IPS-NIHi11 (cell line): ENCODE data around the gene GPR35.
A peak's percentile ranks its signal among the peaks of the same experiment; 100 is the strongest.
"Not testable (repeated sequence)": the region's sequence is repeated elsewhere in the genome, so short reads cannot be mapped to it uniquely, and the experiment has no call there.

ENCODE experiments used
- DNase-seq: peaks from one replicate; pipeline ENCODE4 v3.0.0; 2012; ENCODE audit warnings: mixed read lengths, low spot score

The GPR35 gene

DNA sequence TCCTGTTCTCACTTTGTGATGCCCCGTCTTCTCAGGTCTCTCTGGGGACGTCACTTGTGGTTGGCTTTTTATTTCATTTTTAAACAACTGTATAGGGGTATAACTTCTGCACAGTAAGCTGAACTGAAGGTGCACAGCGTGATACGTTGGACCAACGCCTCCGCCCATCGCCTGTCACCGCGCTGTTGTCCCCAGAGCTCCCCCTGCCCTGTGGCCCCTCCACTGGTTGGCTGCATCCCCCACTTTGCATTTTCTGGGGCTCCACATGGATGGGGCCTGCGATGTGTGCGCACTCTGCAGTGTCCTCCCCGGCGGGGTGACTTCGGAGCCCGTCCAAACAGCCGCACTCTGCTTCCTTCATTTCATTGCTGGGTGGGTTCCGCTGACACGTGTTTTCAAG lies 14.3 kb downstream of the GPR35 start:
- DNase-seq = no peak

DNA sequence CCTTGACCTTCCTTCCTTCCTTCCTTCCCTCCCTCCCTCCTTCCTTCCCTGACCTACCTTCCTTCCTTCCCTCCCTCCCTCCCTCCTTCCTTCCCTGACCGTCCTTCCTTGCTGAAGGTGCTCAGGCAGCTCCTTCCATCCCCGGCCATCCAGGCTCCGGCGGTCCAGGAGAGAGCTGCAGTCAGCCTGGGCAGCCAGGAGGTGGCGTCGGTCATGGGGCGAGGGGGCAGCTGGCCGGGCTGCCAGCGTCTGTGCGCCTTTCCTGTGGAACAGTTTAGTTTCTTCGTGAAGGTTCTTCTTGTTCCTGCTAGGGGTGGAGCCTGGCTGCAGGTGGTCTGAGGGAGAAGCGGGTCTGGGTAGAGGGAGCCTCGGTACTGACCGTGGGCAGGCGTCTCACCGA lies 15.7 kb downstream of the GPR35 start:
- peak; percentile 98 for DNase-seq

DNA sequence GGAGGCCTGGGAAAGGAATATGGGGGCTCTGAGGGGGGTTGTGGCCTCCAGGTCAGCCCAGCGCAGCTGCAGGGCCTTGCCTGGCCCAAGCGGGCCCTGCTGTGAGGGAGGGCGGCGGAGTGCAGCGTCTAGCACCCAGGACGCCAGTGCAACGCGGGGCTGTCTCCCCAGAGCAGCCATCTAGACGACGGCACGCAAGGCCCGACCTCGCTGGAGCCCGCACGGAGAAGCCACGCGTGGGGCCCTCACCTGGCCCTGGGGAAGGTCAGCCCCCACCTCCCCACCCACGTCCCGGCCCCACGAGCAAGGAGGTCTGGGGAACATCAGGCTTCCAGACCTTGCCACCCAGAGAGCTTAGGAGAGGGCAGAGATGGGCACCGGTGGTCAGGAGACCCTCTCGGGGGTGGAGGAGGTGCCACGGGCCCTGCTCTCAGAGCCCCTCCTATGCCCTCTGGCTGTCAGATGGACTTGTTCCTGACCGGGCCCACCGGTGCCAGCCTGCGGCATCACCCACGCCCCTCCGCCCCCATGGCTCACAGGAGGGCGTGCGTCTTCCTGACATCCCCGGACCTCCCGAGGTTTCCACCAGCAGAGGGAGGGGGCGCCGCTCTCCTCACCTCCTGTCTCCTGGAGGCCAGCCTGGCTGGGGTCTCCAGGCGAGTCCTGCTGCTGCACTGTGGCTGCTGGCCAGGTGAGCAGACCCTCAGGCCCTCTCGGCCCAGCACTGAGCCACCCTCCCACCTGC lies 17.0 kb downstream of the GPR35 start:
- peak; percentile 43 for DNase-seq

DNA sequence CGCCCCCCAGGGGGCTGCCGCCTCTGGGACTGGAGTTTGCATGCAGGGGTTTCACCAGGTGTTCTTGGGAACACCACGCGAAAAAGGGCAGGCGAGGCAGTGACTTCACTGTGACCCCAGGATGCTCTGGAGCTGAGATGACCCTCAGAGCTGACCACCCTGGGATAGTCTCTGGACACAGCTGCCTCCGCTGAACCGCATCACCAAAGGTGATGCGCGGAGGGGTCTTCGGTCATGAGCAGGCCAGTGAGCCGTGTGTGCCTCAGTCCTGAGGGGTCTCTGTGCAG lies 17.5 kb downstream of the GPR35 start:
- no peak for DNase-seq

DNA sequence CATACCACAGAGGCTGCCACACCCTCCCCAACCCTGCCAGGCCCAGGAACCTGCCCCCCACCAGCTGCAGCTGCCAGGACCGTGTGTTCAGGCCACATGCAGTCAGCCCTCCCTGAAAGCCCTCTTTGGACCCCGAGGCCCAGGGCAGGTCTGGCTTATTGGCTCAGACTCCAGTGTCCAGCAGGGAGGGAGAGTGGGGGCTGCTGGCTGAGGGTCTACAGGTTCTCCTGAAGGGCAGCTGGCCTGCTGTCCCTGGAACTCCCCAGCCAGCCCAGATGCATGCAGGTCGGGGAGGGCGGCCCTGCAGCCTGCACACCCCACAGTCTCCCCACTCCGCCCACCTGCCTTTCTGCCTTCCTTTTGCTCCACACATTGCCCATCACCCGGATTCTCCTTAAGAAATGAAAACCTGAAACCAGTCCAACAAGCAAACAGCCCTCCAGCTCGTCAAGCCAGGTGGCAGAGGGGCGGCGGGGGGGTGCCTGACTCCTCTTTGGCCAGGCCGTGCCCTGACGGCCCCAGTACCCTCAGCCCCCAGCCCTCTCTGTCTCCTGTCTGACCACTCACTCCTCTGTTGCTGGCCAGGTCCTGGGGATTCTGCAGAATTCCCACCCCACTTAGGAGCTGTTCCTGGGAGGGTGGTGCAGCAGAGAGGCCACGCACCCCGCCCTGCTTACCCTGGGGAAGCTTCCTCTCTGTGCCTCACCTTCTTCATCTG lies 18.0 kb downstream of the GPR35 start:
- DNase-seq = no peak

DNA sequence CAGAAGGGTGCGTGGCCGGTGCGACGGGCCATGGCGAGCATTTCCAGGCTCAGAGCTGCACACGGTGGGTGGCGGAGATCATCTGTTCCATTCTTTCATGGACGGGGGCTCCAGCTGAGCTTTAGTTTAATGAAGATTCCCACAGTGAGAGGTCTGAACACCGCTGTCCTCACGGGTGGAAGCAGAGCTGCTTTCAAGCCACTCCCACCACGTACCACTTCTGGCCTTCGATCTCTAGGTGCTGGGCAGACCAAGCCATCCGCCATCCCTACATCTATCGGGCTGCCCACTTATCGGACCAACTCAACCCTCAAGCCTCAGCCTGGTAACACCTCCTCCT lies 18.5 kb downstream of the GPR35 start:
- no peak for DNase-seq

DNA sequence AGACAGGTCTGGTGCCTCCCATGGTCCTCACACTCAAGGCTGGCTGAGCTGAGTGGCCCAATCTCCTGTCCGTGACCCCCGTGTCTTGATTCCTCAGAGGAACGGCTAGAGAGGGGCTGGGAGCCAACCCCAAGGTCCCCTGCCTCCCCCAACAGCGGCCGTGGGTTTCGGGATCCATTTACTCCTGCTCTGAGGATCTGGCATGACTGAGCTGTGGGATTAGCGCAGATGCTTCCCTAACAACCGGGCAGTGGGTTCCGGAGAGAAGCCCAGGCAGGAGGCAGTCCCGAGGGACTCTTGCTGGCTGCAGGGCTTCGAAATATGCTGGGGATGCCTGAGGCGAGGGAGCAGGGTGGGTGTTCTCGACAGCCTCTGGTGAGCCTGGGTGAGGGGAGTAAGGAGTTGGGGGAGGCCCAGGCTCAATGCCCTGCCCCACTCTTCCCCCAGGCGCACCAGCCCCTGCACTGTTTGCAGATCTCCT lies 18.9 kb downstream of the GPR35 start:
- no peak for DNase-seq

DNA sequence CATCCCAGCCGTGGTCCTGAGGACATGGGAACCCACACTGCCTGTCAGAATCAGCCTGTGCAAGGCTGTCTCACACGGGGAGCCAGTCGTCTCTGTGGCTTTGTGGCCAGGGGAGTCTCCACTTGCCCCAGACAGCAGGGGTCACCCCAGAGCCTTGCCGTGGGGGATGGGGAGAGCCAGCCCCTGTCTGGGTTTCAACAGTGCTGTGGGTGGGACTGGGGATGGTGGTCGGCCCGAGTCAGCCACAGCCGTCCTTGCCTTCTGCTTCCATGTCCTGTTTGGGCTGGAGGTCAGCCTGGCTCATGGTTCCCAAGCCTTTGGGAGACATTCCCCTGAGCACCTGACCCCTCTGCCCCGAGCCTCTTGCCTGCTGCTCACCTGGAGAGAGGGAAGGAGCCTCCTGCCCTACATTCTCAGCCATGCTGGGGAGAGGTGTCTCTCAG lies 19.6 kb downstream of the GPR35 start:
- peak; percentile 31 for DNase-seq

DNA sequence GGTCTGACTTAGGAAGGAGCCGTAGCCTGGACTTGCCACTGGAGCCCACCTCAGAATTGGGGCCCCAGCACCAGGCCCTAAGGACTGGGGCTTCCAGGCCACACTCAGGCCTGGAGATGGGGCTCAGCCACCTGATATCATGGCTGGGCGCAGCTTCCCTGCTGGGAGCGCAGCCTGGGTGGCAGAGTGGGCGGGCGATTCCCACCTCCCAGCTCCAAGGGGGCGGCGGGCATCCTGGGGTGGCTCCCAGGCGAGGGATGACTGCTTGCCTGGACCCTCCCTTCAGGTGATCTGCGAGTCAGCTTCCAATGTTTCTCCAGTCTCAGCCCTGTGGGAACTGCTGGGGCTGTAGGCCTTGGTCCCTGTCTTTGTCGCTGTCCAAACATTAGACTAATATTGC lies 20.1 kb downstream of the GPR35 start:
- DNase-seq = no peak

DNA sequence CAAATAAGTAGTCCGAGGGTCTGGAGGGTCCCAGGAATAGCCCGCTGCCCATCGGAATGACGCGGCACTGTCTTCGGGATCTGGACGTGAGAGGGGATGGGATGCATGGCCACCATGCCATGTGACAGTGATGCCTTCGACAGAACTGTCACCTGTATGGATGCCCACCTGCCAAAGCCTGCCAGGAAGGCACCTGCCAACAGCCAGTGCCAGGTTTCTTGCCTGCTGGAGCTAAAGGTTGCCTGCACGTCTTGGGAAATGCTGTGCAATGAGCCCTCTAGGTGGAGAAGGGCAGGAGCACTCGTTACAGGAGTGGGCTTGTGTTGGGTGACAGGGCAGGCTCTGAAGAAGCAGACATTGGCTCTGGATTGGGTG lies 20.5 kb downstream of the GPR35 start:
- no peak for DNase-seq

DNA sequence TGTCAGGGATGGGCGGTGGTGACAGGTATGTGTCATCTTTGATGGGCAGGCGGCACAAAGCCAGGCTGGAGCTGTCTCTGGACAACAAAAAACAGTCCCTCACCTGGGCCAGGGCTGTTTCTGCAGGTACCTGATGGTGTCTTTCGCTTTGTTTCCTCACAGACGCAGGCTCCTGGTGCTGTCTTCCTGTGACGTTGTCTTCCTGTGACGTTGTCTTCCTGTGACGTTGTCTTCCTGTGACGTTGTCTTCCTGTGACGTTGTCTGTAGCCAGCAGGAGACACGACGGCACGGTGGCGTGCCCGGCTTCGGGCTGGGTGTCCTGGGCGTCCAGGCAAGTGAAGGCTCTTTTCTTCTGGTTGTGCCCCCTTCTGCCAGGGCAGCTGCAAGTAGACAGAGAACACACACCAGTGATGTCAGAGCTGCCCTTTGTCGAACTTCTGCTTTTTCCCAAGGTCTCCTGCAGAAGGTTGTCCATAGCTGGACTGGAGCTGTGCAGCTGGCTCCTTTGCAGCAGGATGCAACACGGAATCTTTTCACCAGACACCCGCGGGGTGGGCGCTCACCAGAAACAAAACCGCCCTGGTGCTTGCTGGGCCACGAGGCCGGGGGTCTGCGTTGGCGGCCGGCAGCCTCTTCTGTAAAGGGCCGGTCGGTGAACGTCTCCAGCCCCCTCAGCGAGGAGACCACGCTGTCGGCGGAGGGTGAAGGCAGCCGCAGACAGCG lies 21.1 kb downstream of the GPR35 start:
- no peak for DNase-seq

DNA sequence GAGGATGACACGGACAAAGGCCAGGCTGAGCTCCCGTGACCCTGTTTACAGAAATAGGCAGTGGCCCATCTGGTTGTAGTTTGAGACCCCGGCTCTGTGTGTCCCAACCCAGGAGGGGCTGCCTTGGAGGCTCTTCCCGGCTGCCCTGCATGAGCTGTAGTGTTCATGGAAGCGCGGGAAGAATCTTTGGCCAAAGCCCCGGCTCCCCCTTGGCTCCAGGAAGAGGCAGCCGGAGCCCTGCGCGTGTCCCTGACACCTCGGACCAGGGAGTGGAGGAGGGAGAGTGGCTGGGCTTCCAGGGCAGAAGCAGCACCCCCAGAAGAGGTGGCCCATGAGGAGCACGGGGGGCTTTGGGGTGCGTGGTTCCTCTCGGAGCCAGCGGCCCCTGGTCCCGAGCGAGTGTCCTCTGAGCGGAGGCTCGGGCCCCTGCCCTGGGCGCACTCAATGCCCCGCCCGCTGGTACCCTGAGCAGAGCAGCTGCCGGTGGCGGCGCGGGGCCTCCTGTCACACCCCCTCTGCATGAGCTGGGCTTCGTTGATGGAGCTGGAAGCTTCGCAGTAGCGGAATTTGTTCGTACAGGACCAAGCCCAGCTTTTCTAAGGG lies 21.7 kb downstream of the GPR35 start:
- no peak for DNase-seq

DNA sequence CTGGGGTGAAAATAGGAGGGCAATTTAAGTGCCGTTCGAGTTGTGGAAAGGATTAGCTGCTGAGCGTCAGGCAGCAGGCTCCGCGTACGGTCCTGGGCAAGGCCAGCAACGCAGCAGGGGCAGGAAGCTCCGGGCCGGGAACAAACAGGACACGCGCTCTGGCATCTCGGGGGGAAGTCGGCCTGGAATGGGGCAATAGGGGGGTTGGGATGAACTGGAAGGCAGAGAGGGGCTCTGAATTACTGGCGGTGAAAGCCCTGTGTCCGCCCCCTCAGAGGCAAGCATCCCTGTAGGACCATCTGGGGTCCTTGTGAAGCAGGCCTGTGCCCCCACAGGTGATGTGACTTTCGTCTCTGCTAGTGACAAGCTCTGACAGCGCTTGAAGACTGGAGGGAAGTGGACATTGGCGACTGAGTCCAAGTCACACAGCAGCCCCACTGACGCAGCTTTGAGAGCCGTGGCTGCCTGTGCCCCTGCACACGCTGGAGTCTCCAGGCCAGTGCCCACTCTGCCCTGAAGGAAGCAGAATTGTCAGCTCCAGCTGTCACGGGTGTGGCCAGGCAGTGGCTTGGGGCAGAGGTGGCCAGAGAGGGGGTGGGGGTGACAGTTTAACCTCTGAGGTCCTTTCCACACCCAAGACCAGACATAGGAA lies 22.3 kb downstream of the GPR35 start:
- no peak for DNase-seq

DNA sequence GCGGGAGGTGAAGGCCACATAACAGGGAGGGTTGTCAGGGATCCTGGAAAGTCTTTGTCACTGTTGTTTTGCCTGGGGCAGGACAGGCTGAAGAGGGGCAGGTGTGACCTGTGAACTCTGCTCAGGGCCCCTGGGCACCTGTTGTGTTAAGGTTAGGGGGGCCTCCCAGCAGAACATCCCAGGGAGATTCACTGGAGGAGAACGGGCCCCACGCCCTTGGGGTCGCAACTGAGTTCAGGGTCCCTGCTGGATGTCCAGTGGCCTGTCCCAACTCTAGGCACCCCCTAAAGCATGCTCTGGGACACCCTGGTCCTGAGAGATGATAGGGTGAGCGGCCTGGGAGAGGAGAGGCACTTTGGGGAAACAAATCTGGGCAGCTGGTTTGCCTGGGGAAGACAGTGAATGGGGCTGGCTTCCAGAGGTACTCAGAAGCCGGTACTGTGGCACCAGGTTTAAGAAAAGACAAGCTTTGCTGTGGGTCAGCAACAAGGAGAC lies 22.9 kb downstream of the GPR35 start:
- DNase-seq = no peak

DNA sequence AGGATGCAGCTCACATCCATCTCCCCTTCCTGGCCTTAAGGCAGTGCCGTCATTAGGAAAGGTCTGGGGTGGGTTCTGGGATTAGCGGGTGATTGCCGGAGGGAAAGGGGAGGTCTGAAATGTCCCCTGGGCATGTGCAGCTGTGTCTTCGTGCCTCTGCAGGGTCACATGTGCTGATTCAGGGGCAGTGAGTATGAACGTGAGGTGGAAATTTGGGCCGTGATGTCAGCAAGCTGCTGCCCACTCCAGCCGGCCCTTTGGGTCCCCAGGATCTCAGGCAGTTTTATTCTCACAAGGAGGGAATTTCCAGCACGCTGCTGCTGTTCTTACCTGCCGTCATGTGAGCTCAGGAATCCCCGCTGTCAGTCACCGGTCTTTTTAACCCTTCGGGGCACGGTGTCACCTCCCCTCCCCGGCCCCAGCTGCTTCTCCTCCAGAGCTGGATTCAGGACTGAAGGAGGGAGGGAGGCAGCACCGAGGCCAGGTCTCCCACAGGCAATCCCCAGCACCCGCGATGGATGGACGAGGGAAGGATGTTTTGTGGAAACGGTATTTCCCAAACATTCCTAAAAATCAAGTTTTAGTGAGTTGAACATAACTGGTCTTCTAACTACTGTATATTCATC lies 23.5 kb downstream of the GPR35 start:
- peak; percentile 40 for DNase-seq

DNA sequence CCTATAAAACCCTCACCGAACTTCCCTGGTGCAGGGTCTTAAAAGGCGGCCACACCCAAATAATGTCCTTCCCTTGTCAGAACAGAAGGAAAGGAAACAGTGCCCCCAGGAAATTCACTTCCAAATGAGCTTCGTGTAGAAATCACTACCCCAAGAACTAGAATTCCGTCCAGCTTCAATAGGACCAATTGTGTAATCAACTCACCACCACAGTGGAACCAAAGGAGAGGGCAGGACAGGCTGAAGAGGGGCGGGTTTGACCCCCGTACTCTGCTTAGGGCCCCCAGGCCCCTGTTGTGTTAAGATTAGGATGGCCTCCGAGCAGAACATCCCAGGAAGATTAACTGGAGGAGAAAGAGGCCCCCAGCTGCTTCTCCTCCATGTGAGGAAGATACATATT lies 24.1 kb downstream of the GPR35 start:
- DNase-seq = no peak

DNA sequence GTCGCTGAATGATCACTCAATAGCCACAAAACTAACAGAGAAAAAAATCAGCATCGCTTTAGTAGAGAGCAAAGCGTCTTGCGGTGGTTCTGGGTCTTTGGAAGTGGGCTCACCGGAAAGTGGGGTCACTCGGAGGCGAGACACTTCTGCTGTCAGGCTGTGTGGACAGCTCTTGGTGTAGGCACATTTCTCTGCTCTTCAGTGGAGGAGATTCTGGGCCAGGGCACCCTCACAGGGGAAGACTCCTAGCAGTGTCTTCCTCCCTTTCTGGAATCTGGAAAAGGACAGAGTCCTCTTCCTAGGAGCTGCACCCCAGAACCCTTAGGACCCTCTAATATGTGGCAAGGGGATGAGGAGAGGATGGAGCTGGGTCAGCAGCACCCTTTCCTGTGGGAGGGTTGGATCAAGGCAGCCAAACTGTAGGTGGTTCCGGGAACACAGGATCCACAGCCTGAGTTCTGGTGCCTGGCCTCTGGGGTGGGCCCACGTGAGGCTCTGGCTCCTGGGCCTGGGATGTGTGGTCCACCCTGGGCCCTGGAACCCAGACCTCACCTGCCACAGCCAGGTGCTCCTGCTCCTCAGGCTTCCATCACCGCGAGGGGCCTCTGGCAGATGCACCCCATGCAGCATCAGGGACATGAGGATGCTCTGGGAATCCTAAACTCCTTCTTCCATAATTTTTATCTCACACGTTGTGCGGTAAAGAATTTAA lies 25.1 kb downstream of the GPR35 start:
- DNase-seq = no peak

DNA sequence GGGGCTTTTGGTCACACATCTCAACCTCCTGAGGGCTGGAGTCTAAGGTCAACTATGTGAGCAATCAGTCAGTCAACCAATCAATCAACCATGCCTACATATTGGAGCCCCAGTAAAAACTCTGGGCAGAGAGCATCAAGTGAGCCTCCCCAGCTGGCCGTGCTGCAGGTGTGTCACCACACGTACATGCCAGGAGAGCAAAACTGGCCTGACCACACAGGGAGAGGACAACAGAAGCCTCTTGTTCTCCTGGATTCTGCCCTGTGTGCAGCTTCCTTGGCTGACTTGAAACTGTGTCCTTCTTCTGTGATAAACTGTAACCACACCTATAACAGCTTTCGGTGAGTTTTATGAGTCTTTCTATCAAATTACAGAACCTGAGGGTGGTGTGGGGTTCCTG lies 25.9 kb downstream of the GPR35 start:
- DNase-seq = no peak

DNA sequence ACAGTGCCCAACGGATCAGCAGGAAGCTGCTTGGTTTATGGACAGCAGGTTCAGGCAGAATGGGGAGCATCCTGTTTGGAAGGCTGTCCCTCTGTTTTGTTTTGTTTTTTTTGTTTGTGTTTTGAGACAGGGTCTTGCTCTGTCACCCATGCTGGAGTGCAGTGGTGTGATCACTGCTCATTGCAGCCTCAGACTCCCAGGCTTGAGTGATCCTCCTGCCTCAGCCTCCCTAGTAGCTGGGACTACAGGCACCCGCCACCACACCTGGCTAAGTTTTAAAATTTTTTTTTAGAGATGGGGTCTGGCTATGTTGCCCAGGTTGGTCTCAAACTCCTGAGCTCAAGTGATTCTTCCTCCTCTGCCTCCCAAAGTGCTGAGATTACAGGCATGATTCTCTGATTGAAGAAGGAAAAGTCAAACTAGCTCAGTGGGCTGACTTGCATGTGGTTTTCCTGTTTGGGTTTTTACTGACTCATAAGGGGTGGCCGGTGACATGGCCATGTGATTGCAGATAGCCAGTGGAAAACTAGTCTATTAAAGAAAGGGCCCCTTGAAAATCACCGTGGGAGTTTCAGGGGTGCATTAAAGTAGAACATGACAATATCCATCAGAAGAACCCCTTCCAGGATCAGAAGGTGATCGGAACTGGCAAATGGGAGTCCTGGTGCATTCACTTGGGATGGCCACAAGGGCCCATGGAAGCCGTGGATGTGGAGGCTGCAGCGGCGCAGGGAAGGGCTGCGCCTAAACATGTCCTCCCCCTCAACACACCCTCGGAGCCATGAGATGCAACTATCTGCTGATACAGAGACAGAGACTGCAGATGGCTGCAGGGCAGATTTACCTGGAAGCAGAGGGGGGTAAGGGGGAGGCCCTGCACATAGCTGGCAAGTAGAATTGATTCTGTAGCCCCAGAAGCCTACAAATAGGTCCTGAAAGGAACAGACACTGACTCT lies 30.9 kb downstream of the GPR35 start:
- DNase-seq = peak; percentile 15

DNA sequence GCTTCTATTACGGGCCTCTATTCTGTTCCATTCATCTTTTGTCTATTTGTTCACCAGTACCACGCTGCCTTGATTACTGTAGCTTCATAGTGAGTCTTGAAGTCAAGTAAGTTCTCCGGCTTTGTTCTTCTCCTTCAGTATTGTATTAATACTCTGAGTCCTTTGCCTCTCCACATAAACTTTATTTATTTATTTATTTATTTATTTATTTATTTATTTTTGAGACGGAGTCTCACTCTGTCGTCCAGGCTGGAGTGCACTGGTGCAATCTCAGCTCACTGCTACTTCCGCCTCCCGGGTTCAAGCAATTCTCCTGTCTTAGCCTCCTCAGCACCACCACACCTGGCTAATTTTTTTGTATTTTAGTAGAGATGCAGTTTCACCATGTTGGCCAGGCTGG lies 34.6 kb downstream of the GPR35 start:
- not testable (repeated sequence) for DNase-seq
